HG03196 (cell line): ENCODE measurements around the gene GGA2.
"Not testable (repeated sequence)": the region's sequence is repeated elsewhere in the genome, so short reads cannot be mapped to it uniquely, and the experiment has no call there.

Experiments
- ATAC-seq: cut with Tn5 transposase; IDR thresholded peaks from one replicate; pipeline ENCODE4 v1.9.1; 2021; ENCODE audit not compliant: unreplicated experiment

Gene GGA2

GRCh38 chr16:23523876-23524385 lies 13.6 kb upstream of the GGA2 start:
- no peak for ATAC-seq

DNA sequence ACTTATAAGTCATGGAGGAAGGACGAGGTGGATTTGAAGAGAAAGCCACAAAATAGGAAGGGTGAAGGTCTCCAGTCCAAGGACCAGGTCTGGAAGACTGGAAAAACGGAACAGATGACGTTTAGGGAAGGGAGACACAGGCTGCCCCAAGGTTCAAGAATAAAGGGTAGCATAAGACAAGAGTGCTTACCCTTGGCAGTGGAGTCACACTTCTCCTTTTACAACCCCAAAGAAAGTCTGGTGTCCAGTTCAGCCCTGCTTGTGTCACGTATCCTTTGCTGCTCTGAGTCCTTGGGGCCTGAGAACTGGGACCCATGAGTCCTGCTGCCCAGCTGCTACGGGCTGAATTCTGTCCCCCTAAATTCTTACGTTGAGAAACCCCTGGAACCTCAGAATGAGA lies 13.0 kb upstream of the GGA2 start:
- no peak for ATAC-seq

DNA sequence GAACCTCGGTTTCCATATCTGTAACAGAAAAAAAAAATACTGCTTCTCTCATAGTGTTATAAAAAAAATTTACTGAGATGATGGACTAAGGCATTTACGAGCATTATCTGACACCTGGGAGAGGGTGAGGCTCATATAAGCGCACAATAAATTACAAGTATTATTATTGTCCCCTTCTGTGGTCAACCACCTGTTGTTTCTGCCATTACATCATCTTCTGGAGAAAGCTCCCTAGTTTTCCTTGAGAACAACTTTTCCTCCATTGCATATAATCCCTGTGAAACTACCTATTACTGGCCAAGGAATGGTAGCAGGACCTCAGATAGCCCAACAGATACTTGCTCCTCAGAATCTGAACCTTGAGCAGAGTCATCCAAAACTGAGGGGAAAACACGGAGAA lies 11.7 kb upstream of the GGA2 start:
- no peak for ATAC-seq

- no peak for ATAC-seq
These were observed 10.9 kb upstream of the GGA2 start for GRCh38 chr16:23521037-23521743.

DNA sequence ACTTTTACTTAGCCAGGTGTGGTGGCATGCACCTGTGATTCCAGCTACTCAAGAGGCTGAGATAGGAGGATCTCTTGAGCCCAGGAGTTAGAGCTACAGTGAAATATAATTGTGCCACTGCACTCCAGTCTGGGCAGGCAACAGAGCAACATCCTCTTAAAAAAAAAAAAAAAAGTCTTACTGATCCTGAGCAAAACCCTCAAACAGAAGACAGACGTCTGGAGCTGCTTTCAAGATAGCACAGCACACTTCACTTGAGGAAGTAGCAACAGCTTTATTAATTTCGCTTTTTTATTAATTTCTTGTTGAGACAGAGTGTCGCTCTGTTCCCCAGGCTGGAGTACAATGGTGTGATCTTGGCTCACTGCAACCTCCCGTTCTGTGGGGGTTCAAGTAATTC lies 10.2 kb upstream of the GGA2 start:
- no peak for ATAC-seq

GRCh38 chr16:23519282-23519681 lies 9.0 kb upstream of the GGA2 start:
- no peak for ATAC-seq

DNA sequence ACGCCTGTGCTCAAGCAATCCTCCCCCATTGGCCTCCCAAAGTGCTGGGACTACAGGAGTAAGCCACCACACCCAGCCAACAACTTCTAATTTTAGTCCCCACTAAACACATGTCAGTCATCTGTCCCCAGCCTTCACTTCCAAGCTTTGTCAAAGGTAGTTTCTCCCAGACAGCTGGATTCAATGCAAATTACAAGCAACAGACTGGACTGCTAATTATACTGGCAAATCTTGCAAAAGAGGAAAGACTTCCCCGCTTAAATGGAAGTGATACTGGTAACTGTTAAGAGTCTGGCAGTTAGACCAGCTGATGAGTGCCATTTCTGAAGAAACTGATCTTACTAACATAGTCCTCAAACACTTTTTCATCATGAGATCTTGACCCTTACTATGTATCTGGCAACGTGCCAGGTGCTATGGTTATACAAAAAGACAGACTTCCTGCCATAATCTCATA lies 8.2 kb upstream of the GGA2 start:
- ATAC-seq: no peak

DNA sequence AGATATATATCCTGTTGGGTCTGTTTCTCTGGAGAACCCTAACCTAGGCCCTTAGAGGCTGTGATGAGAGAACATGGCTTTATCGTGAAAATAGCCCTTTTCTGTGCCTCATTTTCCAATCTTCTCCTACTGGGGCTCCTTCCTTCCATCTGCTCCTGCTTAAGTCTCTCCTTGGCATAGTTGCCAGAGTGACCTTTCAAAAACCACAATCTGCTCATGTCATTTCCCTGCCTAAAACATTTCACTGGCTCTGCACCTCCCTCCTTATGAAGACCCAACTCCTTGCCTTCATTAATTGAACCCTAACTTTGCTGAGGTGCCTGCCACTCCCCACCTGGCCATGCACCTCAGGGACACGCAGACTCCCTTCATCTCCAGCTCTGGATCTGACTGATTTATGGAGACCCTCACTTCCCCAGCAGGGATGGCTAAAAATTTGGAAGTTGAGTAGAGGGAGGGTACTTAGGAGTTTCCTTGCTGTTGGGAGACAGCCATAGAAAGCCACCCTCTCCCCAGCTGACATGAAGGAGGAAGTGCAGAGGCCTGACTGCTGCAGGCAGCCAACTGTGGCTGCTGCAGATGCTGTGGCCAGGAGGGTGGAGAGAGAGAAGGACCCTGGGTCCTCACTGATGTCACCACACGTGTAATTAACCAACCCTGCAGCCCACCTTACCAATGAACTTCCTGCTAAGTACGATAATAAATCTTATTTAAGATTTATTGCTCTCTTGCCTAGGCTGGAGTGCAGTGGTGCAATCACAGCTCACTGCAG lies 6.3 kb upstream of the GGA2 start:
- no peak for ATAC-seq

GRCh38 chr16:23515881-23516280 lies 5.6 kb upstream of the GGA2 start:
- no peak for ATAC-seq

- no peak for ATAC-seq
These were observed 4.3 kb upstream of the GGA2 start for GRCh38 chr16:23514381-23515152.

DNA sequence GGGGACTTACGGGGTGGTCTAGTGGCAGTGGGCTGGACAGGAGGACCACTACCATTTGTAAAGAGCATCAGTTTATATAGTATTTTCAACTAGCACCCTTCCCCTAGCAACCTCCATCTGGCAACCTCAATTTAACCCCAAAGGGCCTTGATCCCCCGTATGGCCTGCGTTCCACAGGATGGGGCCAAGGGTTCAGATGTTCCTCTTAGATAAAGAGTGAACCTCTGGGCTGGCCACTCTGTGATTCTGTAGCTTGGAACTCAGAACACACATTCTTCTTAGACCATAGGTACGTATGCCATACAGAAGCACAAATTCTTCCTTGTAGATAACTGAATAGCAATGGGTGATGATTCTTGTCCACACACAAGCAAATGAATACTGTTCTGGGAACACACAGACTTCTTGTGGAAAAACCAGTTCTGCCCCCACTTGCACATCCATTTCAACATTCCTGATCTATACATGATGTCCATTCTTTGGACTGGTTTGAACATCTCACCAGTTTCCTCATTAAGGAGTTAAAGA lies 1.9 kb upstream of the GGA2 start:
- ATAC-seq: no peak

DNA sequence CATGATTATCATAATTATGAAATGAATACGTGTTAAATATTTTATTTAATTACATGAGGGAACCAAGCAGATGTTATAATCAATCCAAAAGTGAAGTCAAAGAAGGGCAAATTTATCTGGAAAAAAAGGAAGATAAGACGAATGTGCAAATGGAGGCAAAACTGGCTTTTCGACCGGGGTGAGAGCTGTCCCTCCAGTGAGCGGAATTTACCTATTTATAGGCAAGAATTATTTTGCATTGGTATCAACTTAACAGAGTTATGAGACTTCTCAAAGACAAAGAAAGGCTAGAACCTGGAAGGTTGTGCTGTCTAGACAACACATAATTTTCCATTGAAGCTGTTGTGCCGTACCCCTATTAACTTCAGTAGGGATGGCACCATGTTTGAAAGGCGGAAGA lies 1.4 kb upstream of the GGA2 start:
- no peak for ATAC-seq

GRCh38 chr16:23510915-23511270 lies 599 bp upstream of the GGA2 start:
- ATAC-seq: not testable (repeated sequence)

DNA sequence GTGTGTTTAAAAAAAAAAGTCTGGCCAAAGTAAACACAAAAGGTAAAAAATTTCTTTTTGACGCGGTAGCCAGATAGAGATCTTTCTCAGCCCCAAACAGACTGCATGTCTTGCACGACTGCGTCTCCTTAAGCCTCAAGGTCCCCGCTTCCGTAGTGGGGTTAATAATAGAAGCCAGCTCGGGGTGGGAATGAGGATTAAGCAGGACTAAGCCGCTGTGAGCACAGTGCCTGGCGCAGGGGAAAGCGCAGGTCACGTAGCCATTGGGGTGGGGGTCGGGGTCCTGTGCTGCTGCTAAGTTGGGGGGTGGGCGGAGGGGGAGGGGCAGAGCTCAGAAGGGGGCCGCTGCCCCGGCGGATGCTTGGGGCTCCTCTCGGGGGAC lies 521 bp downstream of the GGA2 start:
- ATAC-seq: peak; percentile 1

DNA sequence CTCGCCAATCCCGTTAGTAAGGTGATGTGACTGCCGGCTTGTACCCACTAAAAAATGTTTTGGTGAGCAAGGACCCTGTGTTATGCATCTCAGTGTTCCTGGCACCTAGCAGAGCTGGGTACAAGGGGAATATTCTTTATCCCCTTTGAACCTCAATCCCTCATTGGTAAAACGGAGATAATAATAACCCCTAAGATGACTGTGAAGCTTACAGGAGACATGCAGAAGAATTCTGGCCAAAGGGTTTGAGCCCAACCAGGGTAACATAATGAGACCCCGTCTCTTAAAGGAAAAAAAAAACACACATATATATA lies 896 bp downstream of the GGA2 start:
- no peak for ATAC-seq

DNA sequence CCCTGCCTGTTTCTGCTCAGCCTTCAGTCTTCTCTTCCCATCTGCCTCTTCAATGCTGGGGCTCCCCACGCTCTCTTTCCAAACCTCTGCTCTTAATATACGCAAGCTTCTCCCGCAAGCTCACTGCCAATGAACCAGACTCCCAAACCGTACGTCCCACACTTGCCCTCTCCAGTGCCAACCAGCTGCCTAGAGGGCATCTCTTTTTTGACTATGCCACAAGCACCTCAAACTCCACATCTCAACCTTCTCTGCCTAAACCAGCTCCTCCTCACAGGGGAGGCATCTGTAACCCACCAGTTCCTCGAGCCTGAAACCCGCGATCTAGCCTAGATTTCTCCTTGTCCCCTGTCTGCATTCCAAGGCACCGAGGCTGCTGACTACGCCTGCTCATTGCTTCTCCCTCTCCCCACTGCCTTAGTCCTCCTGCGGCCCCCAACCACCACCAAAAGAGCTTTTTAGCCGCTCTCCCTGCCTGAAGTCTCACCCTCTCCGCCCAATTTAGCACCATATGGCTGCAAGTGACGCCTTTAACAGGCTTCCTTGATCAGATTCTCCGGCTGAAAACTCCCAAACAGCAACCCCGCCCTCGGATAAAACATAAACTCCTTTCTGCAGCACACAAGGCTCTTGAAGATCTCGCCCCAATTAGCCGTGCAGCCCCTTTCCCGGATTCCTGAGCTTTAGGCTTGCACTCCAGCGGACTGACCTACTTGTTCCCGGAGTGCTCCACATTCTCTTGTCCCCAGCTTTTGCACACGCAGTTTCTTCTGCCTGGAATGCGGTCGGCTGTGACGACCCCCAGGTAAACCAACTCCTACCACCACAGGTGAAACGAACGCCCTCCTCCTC lies 1.5 kb downstream of the GGA2 start:
- ATAC-seq: no peak

- no peak for ATAC-seq
These were observed 3.7 kb downstream of the GGA2 start for GRCh38 chr16:23506606-23506994.

DNA sequence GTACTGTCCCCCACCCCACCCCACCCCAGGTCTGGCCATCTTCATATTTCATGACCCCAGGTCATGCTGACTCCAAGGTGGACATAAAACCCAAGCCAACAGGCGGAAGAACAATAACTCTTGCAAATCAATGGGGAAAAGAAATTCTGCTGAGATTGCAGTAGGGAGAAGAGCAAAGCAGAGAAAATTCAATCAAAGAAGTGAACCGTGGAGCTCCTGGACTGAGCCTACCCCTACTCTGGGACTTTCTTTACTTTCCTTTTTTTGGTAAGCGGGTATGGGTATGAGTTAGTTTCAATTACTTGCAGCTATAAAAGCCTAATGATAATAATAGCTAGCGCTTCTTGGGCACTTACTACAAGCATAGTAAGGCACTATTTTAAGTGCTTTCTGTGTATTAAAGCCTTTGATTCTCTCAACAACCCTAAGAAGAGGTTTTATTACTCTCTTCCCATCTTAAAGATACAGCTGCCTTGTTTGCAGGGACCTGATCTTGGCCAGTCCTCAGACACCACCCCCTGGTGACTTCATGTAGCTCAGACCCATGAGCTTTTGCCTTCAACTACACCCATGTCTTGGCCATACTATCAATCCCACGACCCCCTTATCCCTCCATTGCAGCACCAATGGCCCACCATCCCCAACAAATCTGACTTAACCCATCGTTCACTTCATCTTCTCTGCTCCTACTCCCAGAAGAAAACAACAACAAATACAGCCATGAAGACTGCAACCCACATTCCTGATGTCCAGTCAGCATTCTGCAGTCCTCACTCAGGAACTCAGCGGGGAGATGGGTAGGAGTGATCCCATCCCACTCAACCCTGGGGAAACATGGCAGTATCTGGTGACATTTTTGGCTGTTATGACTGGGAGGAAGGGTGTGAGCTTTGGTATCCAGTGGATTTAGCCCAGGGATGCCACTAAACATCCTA lies 4.4 kb downstream of the GGA2 start:
- no peak for ATAC-seq

GRCh38 chr16:23505180-23505665 lies 5.1 kb downstream of the GGA2 start:
- no peak for ATAC-seq
